ENCODE data around the gene SLC17A4.
"Not testable (repeated sequence)": the region's sequence is repeated elsewhere in the genome, so short reads cannot be mapped to it uniquely, and the experiment has no call there.

SLC17A4 gene, protein sequence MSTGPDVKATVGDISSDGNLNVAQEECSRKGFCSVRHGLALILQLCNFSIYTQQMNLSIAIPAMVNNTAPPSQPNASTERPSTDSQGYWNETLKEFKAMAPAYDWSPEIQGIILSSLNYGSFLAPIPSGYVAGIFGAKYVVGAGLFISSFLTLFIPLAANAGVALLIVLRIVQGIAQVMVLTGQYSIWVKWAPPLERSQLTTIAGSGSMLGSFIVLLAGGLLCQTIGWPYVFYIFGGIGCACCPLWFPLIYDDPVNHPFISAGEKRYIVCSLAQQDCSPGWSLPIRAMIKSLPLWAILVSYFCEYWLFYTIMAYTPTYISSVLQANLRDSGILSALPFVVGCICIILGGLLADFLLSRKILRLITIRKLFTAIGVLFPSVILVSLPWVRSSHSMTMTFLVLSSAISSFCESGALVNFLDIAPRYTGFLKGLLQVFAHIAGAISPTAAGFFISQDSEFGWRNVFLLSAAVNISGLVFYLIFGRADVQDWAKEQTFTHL

DNA sequence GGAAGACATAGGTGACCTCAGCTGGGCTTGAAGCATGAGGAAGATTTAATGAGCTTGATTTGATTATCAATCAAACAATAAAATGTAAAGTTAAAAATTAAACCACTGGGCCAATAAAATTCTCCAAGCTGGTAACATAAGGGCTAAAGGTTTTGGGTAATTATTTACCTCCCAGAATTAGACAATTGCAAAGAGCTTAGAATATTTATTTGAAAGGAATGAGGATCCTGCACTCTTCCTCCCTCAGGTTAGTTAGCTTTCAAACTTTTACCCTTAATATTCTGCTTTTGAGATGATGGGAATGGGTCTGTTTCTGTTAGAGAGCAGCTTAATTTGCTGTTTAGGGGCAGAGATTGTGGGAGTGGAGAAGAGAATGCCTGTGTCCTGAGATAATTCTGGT, at the start of gene SLC17A4:
Gene SLC17A4, plus strand, starts transcription at position 208 of the 400 bp plus-strand sequence. CDS start 7,221 bp downstream, outside the sequence.
- peak; percentile 61 for FAIRE-seq

DNA sequence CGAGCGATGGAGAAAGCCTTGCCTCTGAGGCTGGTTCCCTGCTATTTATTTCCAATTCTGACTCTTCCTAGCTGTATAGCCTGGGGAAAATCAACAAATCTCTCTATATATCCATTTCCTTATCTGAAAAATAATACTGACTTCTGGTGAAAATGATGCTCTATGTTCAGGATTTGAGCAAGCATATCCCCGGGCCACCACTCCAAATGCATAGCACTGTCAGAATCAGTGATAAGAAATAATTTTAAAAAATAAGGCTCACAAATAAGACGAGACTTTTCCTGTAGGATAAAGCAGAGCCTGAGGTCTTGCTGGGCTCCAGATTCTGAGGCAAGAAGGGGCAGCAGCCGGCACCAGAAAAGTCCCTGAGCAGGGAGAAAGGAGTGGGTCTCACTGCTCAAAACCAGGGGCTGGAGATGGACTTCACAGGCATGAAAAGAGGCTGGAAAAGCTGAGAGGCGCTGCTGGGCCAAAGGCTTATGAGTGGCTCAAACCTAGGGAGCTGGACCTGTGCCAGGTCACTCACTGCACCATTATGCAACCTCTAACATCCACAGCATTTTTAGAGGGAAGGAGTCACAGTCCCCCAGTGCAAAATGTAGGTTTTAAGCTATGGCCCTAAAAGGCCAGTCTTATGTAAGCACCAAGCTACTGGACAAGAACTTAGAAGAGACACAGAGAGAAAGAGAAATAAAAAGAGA, 48.1 kb upstream of the SLC17A4 start:
- no peak for FAIRE-seq

DNA sequence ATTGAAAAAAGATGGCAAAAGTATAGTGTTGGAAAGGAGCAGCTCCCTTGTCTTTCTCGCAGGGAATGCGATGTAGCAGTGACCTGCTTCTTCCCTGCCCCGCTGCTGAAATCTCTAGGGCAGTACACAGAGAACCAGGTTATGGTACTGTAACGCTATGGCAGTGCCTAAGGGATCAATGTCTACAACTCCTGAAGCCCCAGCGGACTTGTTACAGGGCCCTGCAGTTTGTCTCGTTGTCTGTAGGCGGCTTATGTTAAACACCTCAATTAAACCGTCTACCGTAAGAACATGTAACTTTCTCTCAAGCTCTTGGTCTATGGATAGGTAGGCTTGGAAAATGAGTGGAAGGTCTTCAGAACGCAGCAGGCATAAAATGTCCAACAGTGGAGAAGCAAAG, 44.8 kb upstream of the SLC17A4 start:
- no peak for FAIRE-seq

DNA sequence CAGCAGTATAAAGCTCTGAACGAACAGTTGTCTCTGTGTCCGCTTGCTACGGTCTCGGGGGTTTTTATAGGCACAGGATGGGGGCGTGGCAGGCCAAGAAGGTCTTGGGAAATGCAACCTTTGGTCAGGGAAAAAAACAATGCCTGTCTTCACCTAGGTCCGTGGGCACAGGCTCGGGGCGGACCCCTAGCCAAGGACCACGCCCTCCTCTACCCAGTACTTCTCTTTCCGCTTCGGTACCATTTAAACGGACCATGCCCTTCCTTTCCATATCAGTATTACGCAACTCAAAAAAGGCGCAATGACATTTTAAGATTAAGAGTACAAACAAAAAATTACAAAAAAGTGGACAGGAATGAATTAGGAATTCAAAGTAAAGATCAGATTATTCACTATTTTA, 44.3 kb upstream of the SLC17A4 start:
- no peak for FAIRE-seq

DNA sequence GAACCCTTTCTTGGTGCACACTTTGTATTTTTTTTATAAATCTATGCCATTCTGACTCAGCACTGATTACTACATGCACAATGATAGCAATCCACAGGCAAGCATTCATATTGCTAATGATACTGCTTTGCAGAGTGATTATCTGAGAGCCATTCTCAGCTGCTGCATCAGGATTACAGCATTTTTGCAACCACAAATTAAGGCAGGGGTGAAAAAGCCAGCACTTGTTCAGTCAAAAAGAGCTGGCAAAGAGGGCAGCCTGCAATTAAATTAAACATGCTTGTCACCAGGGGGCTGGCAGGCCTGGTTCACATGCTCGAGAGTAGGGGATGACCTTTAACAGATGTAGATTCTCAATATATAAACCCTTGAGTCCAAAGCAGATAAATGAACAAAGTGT, 40.7 kb upstream of the SLC17A4 start:
- FAIRE-seq = no peak

DNA sequence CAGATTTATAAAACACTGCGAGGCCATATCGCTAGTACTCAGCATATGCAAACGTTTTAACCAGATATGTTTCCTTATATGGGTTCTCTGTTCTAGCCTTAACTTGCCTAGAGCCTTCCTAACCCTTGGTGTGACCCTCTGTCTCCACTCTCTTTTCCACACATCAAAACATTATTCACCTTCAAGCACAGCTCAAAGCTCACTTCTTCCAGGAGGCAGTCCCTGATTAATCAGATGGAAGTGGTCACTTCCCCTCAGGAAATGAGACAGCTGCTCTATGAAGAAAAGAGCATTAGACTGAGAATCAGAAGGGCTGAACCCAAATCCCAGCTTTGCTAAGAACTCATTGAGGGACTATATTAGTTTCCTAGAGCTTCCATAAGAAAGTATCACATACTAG, 39.8 kb upstream of the SLC17A4 start:
- FAIRE-seq = no peak

DNA sequence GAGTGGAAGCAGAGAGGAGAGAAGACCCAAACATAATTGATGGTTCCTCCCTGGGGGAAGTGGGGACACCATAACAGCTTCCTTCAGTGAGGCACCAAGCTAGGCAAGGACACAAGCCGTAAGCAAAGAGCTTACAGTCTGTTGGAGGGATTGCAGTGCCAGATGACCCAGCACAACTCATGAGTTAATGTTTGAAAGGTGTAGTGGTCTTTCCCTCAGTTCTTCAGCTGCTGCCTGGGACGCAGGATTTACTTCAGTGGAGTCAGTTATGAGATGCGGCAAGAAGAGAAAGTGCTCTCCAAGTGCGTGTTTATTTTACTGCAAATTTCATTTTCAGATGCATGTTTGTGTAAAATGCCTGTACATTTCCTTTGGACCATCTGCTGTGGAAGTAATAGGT, 38.7 kb upstream of the SLC17A4 start:
- FAIRE-seq = no peak

DNA sequence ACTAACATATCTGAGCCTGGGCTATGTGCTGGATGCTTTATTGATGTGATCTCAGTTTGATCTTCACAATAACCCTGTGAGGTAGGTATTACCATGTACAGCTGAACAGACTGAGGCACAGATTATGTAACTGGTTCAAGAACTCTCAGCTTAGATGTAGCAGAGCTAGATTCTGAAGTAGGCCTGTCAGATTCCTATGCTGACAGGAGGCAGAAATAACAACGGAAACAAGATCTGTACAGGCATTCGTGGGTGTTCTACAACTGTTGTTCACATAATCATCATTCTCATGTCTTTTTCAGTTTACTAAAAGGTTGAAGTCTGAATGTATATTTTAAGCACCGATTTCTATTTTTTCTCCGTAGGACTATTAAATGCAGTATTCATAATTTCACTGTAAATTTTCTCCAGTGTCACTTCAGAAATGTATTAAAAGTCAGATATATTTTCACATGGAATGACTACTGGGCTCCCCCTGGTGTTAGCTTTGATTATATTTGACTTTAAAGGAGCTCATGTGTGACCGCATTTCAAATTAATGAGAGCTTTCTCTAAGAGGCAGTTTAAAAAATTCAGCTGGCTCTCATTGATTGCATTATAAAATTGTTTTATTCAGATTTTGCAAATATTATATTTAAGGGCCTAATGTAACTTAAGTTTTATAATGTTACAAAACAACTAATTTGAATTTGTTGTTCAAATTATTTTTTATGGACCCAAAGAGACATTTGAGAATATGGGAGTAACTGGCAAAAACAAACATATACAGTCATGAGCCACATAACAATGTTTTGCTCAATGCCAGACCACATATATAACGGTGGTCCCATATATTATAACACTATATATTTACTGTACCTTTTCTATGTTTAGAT, 36.4 kb upstream of the SLC17A4 start:
- FAIRE-seq = no peak

DNA sequence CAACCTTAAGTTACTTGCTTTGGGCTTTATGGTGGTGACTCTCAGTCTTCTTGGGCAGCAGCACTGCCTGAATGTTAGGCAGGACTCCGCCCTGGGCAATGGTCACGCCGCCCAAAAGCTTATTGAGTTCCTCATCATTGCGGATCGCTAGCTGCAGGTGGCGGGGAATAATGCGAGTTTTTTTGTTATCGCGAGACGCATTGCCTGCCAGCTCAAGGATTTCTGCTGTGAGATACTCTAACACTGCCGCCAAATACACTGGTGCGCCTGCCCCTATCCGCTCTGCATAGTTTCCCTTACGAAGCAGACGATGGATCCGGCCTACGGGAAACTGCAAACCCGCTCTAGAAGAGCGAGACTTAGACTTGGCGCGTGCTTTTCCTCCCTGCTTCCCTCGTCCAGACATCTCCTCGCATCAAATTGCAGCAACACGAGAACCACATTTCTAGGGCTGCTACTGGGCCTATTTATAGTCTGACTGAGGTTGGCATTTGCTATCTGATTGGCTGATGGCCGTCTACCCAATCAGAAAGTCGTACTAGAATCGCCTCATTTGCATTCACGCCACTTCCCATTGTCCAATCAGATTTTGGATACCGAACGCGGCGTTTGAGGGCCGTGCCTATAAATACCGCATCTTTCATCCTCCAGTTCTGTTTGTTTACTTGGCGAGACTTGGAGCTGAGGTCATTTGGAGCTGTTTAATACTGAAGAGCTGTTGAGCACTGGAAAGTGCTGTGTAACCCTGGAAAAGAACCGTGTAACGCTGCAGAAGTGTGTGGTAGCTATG, 28.2 kb upstream of the SLC17A4 start:
- FAIRE-seq = no peak

DNA sequence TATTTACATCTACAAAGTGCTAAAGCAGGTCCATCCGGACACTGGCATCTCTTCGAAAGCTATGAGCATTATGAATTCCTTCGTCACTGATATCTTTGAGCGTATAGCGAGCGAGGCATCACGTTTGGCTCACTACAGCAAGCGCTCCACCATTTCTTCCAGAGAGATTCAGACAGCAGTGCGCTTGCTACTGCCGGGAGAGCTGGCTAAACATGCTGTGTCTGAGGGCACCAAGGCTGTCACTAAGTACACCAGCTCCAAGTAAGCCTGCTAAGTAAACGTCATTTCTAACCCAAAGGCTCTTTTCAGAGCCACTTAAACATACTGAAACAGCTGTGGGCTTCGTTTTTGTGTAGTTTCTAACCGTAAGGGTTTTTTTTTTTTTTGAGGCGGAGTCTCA, 27.5 kb upstream of the SLC17A4 start:
- no peak for FAIRE-seq

DNA sequence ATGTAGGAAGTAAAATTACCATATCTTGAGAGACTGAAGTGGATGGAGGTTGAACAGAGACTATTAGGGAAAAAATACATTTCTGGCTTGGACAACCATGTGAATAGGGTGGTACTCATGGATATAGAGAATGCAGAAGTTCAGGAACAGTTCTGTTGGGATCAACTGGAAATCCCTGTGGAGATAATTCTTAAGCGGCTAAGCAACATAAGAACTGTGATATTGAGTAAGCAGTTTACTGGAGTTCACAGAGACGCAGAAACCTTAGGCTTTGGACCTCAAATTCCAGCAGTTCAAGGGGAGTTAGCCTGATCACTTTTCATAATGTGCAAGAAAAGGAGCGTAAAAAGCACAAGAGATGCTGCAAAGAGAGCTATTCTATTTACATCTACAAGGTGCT, 23.6 kb upstream of the SLC17A4 start:
- no peak for FAIRE-seq

DNA sequence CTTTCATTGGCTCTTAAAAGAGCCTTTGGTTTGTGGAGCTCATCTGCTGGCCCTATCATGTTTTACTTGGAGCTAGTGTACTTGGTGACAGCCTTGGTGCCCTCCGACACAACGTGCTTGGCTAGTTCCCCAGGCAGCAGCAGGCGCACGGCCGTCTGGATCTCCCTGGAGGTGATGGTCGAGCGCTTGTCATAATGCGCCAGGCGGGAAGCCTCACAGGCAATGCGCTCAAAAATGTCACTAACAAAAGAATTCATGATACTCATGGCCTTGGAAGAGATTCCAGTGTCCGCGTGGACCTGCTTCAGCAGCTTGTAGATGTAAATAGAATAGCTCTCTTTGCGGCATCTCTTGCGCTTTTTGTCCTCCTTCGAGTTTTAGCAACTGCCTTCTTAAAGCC, 22.8 kb upstream of the SLC17A4 start:
- no peak for FAIRE-seq

DNA sequence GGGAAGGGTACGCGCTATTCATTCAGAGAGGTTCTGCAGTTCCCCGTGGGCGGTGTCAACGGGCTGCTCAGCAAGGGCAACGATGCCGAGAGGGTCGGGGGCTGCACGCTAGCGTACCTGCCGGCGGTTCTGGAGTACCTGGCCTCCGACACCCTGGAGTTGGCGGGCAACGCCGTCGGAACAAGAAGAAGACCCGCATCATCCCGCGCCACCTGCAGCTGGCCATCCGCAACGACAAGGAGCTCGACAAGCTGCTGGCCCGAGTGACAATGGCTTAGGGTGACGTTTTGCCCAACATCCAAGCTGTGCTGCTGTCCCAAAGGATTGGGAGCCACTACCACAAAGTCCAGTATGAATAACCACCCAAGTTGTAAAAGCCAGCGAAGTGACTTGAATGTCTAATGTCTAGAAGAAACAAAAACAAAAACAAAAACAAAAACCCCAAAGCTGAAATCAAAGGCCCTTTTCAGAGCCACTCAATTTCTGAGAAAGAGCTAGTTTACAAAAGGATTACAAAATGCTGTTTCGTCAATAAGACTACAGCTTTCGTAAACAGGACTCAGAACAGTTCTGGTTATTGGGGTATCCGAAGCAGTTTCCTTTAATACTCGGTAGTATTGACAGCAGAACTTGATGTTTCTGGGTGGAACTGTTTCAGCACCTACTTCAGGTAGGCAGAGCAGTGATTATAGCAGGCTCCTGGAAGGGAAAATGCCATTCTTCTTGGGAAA, 21.9 kb upstream of the SLC17A4 start:
- FAIRE-seq = no peak

DNA sequence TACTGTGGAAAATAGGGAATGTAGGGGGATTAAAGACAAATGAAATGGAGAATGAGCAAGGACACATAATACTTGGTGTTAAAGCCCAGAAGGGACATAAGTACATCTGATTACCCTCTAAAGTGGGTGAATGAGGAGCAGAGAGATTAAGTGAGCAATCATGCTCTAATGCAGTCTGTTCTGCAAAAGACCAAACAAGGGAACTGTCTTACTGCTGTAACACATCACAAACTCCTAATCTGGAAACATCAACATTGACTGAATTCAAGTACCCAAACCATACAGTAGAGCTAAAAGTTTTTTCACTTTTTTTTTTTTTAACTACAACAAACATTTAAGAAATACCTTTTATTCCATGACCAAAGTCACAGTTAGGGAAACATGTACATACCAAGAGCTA, 19.3 kb upstream of the SLC17A4 start:
- FAIRE-seq = no peak

DNA sequence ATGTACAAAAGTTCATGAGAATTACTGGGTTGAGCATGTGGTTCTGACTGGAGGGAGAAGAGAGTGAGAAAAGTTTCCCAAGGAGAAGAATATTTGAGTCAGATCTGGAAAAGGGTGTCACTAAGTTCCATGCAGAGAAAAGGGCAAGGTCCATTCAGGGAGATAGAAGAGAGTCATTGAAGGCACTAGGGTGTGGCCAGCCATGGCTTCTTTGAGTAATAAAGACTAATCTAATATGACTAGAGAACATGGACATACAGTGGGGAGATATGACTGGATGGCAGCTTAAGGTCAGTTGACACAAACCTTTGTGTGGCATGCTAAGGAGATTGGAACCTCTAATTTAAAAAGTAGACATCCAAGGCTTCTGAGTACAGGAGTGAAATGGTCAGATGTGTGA, 10.7 kb upstream of the SLC17A4 start:
- no peak for FAIRE-seq

DNA sequence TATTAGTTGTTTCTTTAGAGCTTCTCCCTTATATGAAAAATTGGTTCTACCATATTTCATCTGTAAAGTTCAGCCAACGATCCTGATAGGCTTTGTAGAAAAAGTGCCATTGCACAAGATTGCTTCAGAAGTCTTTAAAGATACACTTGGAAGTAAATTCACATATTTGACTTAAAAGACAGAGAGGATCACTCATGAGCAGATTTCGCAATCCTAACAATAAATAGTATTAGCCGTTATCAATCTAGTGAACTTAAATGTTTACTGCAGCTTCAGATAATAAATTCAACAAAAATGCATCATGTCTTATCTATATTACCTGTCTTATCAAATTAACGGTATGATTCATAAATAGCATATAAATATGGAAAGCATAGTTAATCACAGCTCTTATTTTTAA, 8.7 kb upstream of the SLC17A4 start:
- no peak for FAIRE-seq

DNA sequence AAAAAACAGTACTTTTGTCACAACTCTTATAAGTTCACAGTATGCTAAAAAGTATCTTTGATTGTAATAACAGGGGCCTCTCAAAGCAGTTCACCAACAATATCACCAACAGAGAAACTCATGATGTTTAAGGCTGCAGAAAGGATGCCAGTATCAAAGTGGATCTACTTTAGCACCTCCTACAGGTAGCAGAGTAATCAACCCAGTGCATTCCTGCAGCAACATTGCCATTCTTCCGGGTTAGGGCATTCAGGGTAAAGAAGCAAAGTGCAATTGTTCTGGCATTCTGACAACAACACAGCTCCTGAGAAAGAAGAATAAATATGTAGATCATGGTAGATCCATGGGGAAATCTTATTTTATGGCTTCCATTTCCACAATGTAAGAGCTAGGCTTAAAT, 7.6 kb upstream of the SLC17A4 start:
- FAIRE-seq = no peak

DNA sequence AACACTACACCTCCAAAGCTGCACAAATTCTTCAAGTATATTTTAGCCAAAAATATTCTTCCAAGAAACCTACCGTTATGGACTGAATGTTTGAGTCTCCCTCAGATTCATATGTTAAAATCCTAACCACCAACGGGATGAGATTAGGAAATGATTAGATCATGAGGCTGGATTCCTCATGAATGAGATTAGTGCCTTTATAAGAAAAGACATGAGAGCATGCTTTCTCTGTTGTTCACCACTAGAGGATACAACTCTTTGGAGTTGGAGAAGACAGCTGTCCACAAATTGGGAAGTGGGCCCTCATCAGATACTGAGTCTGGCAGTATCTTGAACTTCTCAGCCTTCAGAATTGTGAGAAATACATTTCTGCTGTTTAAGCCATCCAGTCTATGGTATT, 7.1 kb upstream of the SLC17A4 start:
- no peak for FAIRE-seq

DNA sequence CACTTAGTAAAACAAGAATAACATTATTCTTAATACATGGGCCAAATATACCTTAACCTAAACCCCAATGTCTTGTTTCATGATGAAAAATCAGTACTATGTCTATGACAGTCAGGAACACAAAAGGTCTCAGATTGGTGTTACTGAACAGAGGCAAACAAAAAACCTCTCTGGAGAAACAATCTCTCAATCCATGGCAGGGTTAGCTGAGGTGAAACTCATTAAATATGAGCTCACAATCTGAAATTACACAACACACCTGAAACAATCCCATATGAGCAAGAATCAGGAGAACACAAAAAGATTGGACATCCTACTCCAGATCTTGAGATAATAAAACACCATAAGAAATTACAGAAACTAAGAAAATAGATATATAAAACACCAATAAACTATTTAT, 6.5 kb upstream of the SLC17A4 start:
- no peak for FAIRE-seq

DNA sequence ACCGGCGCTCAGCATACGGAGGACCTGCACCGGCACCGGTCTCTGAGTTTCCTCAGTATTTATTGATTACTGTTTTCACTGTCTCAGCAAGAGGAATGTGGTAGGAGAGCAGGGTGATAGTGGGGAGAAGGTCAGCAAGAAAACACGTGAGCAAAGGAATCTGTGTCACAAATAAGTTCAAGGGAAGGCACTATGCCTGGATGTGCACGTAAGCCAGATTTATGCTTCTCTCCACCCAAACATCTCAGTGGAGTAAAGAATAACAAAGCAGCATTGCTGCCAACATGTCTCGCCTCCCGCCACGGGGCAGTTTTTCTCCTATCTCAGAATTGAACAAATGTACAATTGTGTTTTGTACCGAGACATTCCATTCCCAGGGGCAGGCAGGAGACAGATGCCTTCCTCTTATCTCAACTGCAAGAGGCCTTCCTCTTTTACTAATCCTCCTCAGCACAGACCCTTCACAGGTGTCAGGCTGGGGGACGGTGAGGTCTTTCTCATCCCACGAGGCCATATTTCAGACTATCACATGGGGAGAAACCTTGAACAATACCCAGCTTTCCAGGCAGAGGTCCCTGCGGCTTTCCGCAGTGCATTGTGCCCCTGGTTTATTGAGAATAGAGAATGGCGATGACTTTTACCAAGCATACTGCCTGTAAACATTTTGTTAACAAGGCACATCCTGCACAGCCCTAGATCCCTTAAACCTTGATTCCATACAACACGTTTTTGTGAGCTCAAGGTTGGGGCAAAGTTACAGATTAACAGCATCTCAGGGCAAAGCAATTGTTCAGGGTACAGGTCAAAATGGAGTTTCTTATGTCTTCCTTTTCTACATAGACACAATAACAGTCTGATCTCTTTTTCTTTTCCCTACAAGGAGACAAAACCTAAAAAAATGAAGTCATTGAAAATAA, 5.7 kb upstream of the SLC17A4 start:
- FAIRE-seq = not testable (repeated sequence)

DNA sequence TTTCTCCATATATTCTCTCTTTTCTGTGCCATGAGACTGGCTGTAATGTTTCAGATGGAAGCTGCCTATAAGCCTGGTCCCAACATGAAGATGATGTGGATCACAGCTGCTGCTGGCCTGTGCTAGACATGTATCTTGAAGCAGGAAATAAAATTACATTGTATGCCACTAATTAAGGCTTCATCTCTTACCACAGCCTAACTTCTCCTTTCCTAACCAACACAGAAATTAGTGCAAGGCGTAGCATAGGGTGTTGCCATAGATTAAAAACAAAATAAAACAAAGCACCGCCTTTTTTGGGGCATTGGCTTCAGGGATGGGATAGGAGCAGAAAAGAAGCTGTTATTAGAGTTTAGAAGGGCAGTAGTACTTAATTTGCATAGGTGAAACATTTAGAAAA, 4.7 kb upstream of the SLC17A4 start:
- no peak for FAIRE-seq
